ENCODE measurements around the gene PTS.

PTS gene

GRCh38 chr11:112212290-112212689 is 13.9 kb upstream of the PTS start:
- peaks cover 2% of the 10 kb centered on the region for H3K27me3 Mint-ChIP-seq
- no peak overlapping the region for H3K4me3 Mint-ChIP-seq
- H3K9me3 Mint-ChIP-seq: no peaks in the 10 kb centered on the region
- H3K36me3 Mint-ChIP-seq: no peaks in the 10 kb centered on the region
- peaks cover 16% of the 10 kb centered on the region for H3K4me1 Mint-ChIP-seq
- no peak overlapping the region for H3K27ac Mint-ChIP-seq

GRCh38 chr11:112212710-112213109 is 13.5 kb upstream of the PTS start:
- H3K27me3 Mint-ChIP-seq: peaks cover 2% of the 10 kb centered on the region
- H3K9me3 Mint-ChIP-seq: no peaks in the 10 kb centered on the region
- H3K27ac Mint-ChIP-seq: no peak overlapping the region
- no peaks in the 10 kb centered on the region for H3K36me3 Mint-ChIP-seq
- H3K4me1 Mint-ChIP-seq: peaks cover 16% of the 10 kb centered on the region
- no peak overlapping the region for H3K4me3 Mint-ChIP-seq

- Mint-ChIP-seq H3K4me1 (peaks cover 16% of the 10 kb centered on the region), H3K27me3 (peaks cover 2% of the 10 kb centered on the region), H3K9me3 (no peaks in the 10 kb centered on the region), H3K4me3 (no peak overlapping the region), H3K36me3 (no peaks in the 10 kb centered on the region), H3K27ac (no peak overlapping the region)
Measured at GRCh38 chr11:112213753-112214152, 12.5 kb upstream of the PTS start.

- no peak overlapping the region for H3K4me3 Mint-ChIP-seq
- H3K27ac Mint-ChIP-seq: no peak overlapping the region
- no peaks in the 10 kb centered on the region for H3K9me3 Mint-ChIP-seq
- peaks cover 16% of the 10 kb centered on the region for H3K4me1 Mint-ChIP-seq
- H3K27me3 Mint-ChIP-seq: no peaks in the 10 kb centered on the region
- H3K36me3 Mint-ChIP-seq: no peaks in the 10 kb centered on the region
Measured at GRCh38 chr11:112215621-112216020, 10.6 kb upstream of the PTS start.

- H3K9me3 Mint-ChIP-seq: no peaks in the 10 kb centered on the region
- H3K27ac Mint-ChIP-seq: no peak overlapping the region
- no peaks in the 10 kb centered on the region for H3K36me3 Mint-ChIP-seq
- peaks cover 8% of the 10 kb centered on the region for H3K4me1 Mint-ChIP-seq
- no peak overlapping the region for H3K4me3 Mint-ChIP-seq
- H3K27me3 Mint-ChIP-seq: no peaks in the 10 kb centered on the region
Measured at GRCh38 chr11:112216561-112217105, 9.6 kb upstream of the PTS start.

GRCh38 chr11:112219476-112220232 is 6.6 kb upstream of the PTS start:
- peak overlapping the region; percentile 80 for H3K27ac Mint-ChIP-seq
- no peaks in the 10 kb centered on the region for H3K36me3 Mint-ChIP-seq
- H3K4me3 Mint-ChIP-seq: no peak overlapping the region
- no peaks in the 10 kb centered on the region for H3K27me3 Mint-ChIP-seq
- no peaks in the 10 kb centered on the region for H3K9me3 Mint-ChIP-seq
- H3K4me1 Mint-ChIP-seq: no peaks in the 10 kb centered on the region

- Mint-ChIP-seq H3K4me3 (no peak overlapping the region), H3K36me3 (no peaks in the 10 kb centered on the region), H3K9me3 (no peaks in the 10 kb centered on the region), H3K4me1 (no peaks in the 10 kb centered on the region), H3K27ac (no peak overlapping the region), H3K27me3 (no peaks in the 10 kb centered on the region)
Measured at GRCh38 chr11:112221274-112221835, 4.9 kb upstream of the PTS start.

- Mint-ChIP-seq H3K27ac (no peak overlapping the region), H3K36me3 (peaks cover 1% of the 10 kb centered on the region), H3K27me3 (no peaks in the 10 kb centered on the region), H3K4me1 (peaks cover 3% of the 10 kb centered on the region), H3K4me3 (no peak overlapping the region), H3K9me3 (no peaks in the 10 kb centered on the region)
Measured at GRCh38 chr11:112222303-112222702, 3.9 kb upstream of the PTS start.

- no peaks in the 10 kb centered on the region for H3K27me3 Mint-ChIP-seq
- H3K27ac Mint-ChIP-seq: no peak overlapping the region
- H3K4me3 Mint-ChIP-seq: no peak overlapping the region
- no peaks in the 10 kb centered on the region for H3K9me3 Mint-ChIP-seq
- H3K36me3 Mint-ChIP-seq: peaks cover 2% of the 10 kb centered on the region
- peaks cover 12% of the 10 kb centered on the region for H3K4me1 Mint-ChIP-seq
Measured at GRCh38 chr11:112223121-112223520, 3.1 kb upstream of the PTS start.

- Mint-ChIP-seq H3K36me3 (peaks cover 6% of the 10 kb centered on the region), H3K4me1 (peaks cover 18% of the 10 kb centered on the region), H3K4me3 (peak overlapping the region; percentile 39), H3K27me3 (no peaks in the 10 kb centered on the region), H3K27ac (no peak overlapping the region), H3K9me3 (no peaks in the 10 kb centered on the region)
Measured at GRCh38 chr11:112223754-112224532, 2.3 kb upstream of the PTS start.

GRCh38 chr11:112225753-112226061 is 521 bp upstream of the PTS start:
- Mint-ChIP-seq H3K9me3 (no peaks in the 10 kb centered on the region), H3K36me3 (peaks cover 8% of the 10 kb centered on the region), H3K27ac (peak overlapping the region; percentile 91), H3K27me3 (no peaks in the 10 kb centered on the region), H3K4me1 (peaks cover 28% of the 10 kb centered on the region), H3K4me3 (peak overlapping the region; percentile 92)

- peak overlapping the region; percentile 92 for H3K4me3 Mint-ChIP-seq
- no peaks in the 10 kb centered on the region for H3K9me3 Mint-ChIP-seq
- H3K36me3 Mint-ChIP-seq: peaks cover 10% of the 10 kb centered on the region
- peaks cover 28% of the 10 kb centered on the region for H3K4me1 Mint-ChIP-seq
- H3K27me3 Mint-ChIP-seq: no peaks in the 10 kb centered on the region
- H3K27ac Mint-ChIP-seq: peak overlapping the region; percentile 91
Measured at GRCh38 chr11:112226831-112227401, 688 bp downstream of the PTS start.

- H3K4me1 Mint-ChIP-seq: peaks cover 28% of the 10 kb centered on the region
- H3K9me3 Mint-ChIP-seq: no peaks in the 10 kb centered on the region
- no peaks in the 10 kb centered on the region for H3K27me3 Mint-ChIP-seq
- H3K36me3 Mint-ChIP-seq: peaks cover 12% of the 10 kb centered on the region
- peak overlapping the region; percentile 91 for H3K27ac Mint-ChIP-seq
- peak overlapping the region; percentile 92 for H3K4me3 Mint-ChIP-seq
Measured at GRCh38 chr11:112227471-112227870, 1.2 kb downstream of the PTS start.

- Mint-ChIP-seq H3K9me3 (no peaks in the 10 kb centered on the region), H3K27me3 (no peaks in the 10 kb centered on the region), H3K27ac (no peak overlapping the region), H3K4me1 (peaks cover 28% of the 10 kb centered on the region), H3K36me3 (peaks cover 12% of the 10 kb centered on the region), H3K4me3 (peak overlapping the region; percentile 28)
Measured at GRCh38 chr11:112228706-112229105, 2.5 kb downstream of the PTS start.

GRCh38 chr11:112229159-112229558 is 2.9 kb downstream of the PTS start:
- peaks cover 28% of the 10 kb centered on the region for H3K4me1 Mint-ChIP-seq
- H3K27me3 Mint-ChIP-seq: no peaks in the 10 kb centered on the region
- H3K27ac Mint-ChIP-seq: no peak overlapping the region
- no peak overlapping the region for H3K4me3 Mint-ChIP-seq
- H3K9me3 Mint-ChIP-seq: no peaks in the 10 kb centered on the region
- H3K36me3 Mint-ChIP-seq: peaks cover 12% of the 10 kb centered on the region
